Measurements from ENCODE around the gene STX16.

- TF ChIP-seq, protein P1, sequence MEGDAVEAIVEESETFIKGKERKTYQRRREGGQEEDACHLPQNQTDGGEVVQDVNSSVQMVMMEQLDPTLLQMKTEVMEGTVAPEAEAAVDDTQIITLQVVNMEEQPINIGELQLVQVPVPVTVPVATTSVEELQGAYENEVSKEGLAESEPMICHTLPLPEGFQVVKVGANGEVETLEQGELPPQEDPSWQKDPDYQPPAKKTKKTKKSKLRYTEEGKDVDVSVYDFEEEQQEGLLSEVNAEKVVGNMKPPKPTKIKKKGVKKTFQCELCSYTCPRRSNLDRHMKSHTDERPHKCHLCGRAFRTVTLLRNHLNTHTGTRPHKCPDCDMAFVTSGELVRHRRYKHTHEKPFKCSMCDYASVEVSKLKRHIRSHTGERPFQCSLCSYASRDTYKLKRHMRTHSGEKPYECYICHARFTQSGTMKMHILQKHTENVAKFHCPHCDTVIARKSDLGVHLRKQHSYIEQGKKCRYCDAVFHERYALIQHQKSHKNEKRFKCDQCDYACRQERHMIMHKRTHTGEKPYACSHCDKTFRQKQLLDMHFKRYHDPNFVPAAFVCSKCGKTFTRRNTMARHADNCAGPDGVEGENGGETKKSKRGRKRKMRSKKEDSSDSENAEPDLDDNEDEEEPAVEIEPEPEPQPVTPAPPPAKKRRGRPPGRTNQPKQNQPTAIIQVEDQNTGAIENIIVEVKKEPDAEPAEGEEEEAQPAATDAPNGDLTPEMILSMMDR (conservative IDR thresholded peaks at IDR 0.05), result no peak
- no peak for TF ChIP-seq ZFX (IDR thresholded peaks at IDR 0.05)
These were observed 26.1 kb downstream of the STX16 start for GRCh38 chr20:58677079-58677604.
